ENCODE data around the gene LRP2.

DNA sequence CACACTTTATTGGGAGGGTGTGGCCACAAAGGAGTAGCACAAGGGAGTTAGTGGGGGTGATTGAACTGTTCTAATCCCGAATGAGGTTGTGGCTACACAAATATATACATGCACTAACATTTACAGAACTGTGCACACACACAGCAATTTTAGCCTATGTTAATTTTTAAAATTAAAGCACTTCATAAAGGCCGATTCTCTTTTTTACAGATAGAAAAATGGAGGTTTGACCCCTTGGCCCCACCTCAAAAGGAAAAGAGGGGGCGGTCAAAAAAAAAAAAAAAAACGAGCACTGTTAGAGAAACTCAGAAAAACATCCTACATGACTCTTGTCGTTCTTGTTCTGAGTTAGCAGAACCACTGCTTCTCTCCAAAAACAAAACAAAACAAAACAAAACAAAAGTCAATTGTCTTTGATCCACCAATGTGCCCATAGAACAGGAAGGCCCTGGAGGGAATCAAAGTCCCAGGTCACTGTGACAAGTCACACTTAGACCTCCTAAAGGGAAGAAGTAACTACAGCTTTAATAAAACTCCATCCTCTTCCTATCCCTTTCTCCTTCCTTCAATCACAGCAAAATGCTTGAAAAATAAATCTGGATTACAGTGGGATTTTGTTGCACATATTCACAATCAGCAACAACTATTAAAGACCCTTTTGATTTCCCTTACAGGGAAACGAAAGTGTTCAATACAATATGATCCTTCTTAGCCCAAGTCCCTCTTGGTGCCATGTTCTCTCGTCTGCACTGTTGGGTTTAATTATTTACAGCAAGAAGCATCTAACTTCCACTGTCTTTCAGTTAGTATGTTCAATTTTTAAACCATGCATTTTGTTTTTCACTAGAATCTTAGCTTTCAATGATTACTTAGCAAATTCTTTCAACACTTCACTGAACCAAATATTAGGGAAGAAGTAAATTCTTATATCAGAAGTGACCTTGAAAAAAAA is 16.6 kb downstream of the LRP2 start:
- TF ChIP-seq CTCF (IDR thresholded peaks at IDR 0.05; ENCODE audit: borderline replicate concordance, extremely low read depth, low read length, poor library complexity, severe bottlenecking) (no peak), EZH2 (IDR thresholded peaks at IDR 0.05; ENCODE audit: borderline replicate concordance, low read depth, low read length, severe bottlenecking) (no peak)

Data from DND-41 (cell line).